CD14-positive monocyte (primary cell): ENCODE results near the gene COLEC11. TPM values are rescaled to one million over a fixed set of nuclear protein-coding genes. Genes with fewer than 3 reads are reported as not detected.
"Not testable (repeated sequence)": the region's sequence is repeated elsewhere in the genome, so short reads cannot be mapped to it uniquely, and the experiment has no call there.

Source experiments
- DNase-seq, 3 donors: peaks; one replicate each; pipeline ENCODE4 v3.0.0-alpha.2; 2011 to 2022
- H2AFZ ChIP-seq: 2 replicates; pipeline ENCODE4 v1.6.0; 2012; ENCODE audit warnings: mild to moderate bottlenecking, low read depth, low read length, inconsistent platforms; ENCODE audit not compliant: insufficient read depth, poor library complexity, severe bottlenecking
- H3K27ac ChIP-seq, 2 donors: 1 replicate in 1 of 2; 2 replicates in 1 of 2; pipeline ENCODE4 v1.5.1; 2012 to 2013; ENCODE audit warnings: low read length in 2 of 2, control low read depth in 1 of 2, inconsistent platforms in 1 of 2, low read depth in 1 of 2, mild to moderate bottlenecking in 1 of 2
- H3K27me3 ChIP-seq, 2 donors: one replicate each; pipeline versions ENCODE4 v1.6.0 to v1.6.1; 2011 to 2013; ENCODE audit warnings: low read length in 2 of 2; ENCODE audit not compliant: control insufficient read depth in 2 of 2, insufficient read depth in 2 of 2
- H3K36me3 ChIP-seq, 2 donors: replicated peaks in 1 of 2; 1 replicate in 1 of 2; 2 replicates in 1 of 2; pipeline versions ENCODE4 v1.5.1 to v1.6.1; 2012 to 2013; ENCODE audit warnings: low read length in 2 of 2, control low read depth in 1 of 2, inconsistent platforms in 1 of 2, mild to moderate bottlenecking in 1 of 2; ENCODE audit not compliant: insufficient read depth in 2 of 2, control insufficient read depth in 1 of 2
- H3K4me1 ChIP-seq, 2 donors: 1 replicate in 1 of 2; 2 replicates in 1 of 2; pipeline versions ENCODE4 v1.5.1 to v1.6.1; 2012 to 2013; ENCODE audit warnings: low read length in 2 of 2, control low read depth in 1 of 2, inconsistent platforms in 1 of 2, mild to moderate bottlenecking in 1 of 2, moderate library complexity in 1 of 2; ENCODE audit not compliant: insufficient read depth in 2 of 2, control insufficient read depth in 1 of 2
- H3K4me2 ChIP-seq: replicated peaks from 2 replicates; pipeline ENCODE3; 2012; ENCODE audit warnings: low read length, moderate library complexity, mild to moderate bottlenecking; ENCODE audit not compliant: poor library complexity, severe bottlenecking; ENCODE audit errors: extremely low read depth
- H3K4me3 ChIP-seq, 3 experiments: fragments of 200-600 bp in 1 of 3; sonication (generic) in 1 of 3; replicated peaks in 1 of 3; 1 replicate in 2 of 3; 2 replicates in 1 of 3; pipeline ENCODE4 v1.5.1; 2011 to 2013; ENCODE audit warnings: low read length in 3 of 3, mild to moderate bottlenecking in 3 of 3, control low read depth in 2 of 3, low read depth in 2 of 3, inconsistent platforms in 1 of 3, moderate library complexity in 1 of 3
- H3K79me2 ChIP-seq: 2 replicates; pipeline ENCODE4 v1.6.0; 2012; ENCODE audit warnings: mild to moderate bottlenecking, control low read depth, inconsistent platforms, low read length, moderate library complexity; ENCODE audit not compliant: insufficient read depth
- H3K9ac ChIP-seq: 2 replicates; pipeline ENCODE4 v1.6.0; 2017; ENCODE audit warnings: low read length, mild to moderate bottlenecking; ENCODE audit not compliant: insufficient read depth, poor library complexity, severe bottlenecking
- H3K9me3 ChIP-seq, 2 donors: replicated peaks in 1 of 2; 1 replicate in 1 of 2; 2 replicates in 1 of 2; pipeline versions ENCODE4 v1.5.1 to v1.6.1; 2012 to 2013; ENCODE audit warnings: low read length in 2 of 2, control low read depth in 1 of 2; ENCODE audit not compliant: control insufficient read depth in 1 of 2, insufficient read depth in 1 of 2
- H4K20me1 ChIP-seq: 2 replicates; pipeline ENCODE4 v1.6.0; 2012; ENCODE audit warnings: mild to moderate bottlenecking, low read length, control low read depth, moderate library complexity; ENCODE audit not compliant: insufficient read depth
- H3K27ac Mint-ChIP-seq, 7 donors: one replicate each; pipeline ENCODE4 v1.8.0; 2020; ENCODE audit warnings: mild to moderate bottlenecking in 7 of 7, mixed read lengths in 7 of 7, moderate library complexity in 6 of 7, inconsistent platforms in 2 of 7
- H3K27me3 Mint-ChIP-seq, 3 donors: one replicate each; pipeline ENCODE4 v1.8.0; 2021 to 2022; ENCODE audit warnings: low read depth in 3 of 3, mild to moderate bottlenecking in 3 of 3, mixed read lengths in 3 of 3, moderate library complexity in 3 of 3, inconsistent platforms in 1 of 3
- H3K36me3 Mint-ChIP-seq, 2 donors: one replicate each; pipeline ENCODE4 v1.8.0; 2020; ENCODE audit warnings: mixed read lengths in 2 of 2, inconsistent platforms in 1 of 2, mild to moderate bottlenecking in 1 of 2
- H3K4me1 Mint-ChIP-seq: one replicate; pipeline ENCODE4 v1.8.0; 2020; ENCODE audit warnings: mild to moderate bottlenecking, mixed read lengths
- H3K4me3 Mint-ChIP-seq, 2 donors: one replicate each; pipeline ENCODE4 v1.8.0; 2020; ENCODE audit warnings: mild to moderate bottlenecking in 2 of 2, mixed read lengths in 2 of 2, moderate library complexity in 1 of 2
- H3K9me3 Mint-ChIP-seq, 7 donors: one replicate each; pipeline ENCODE4 v1.8.0; 2020 to 2022; ENCODE audit warnings: mixed read lengths in 7 of 7, mild to moderate bottlenecking in 6 of 7, moderate library complexity in 6 of 7, inconsistent platforms in 2 of 7
- CTCF ChIP-seq: fragments of 200-600 bp; IDR thresholded peaks from one replicate; pipeline ENCODE4 v1.8.0; 2022; ENCODE audit warnings: antibody characterized with exemption, mild to moderate bottlenecking
- WGBS: methylation state at CpG from one replicate; pipeline ENCODE4 v1.1.5; 2013; ENCODE audit warnings: missing lambda C conversion rate; ENCODE audit not compliant: insufficient coverage; 5-methylcytosine and 5-hydroxymethylcytosine counted together
- intact Hi-C, 2 donors: fragments of 100-400 bp; cut with micrococcal nuclease; formaldehyde crosslinking; loops; one replicate each; pipeline versions ENCODE4 v1.15.0 to v1.15.1; 2023
- polyA plus RNA-seq, 3 donors: library from polyadenylated mRNA; depleted of rRNA in 1 of 3; unstranded in 2 of 3; stranded (reverse) in 1 of 3; fragments of 300-500 nt in 2 of 3; fragments of >200 nt in 1 of 3; fragmentation: Illumina TruSeq in 2 of 3; gene quantifications; 1 replicate in 2 of 3; 2 replicates in 1 of 3; pipeline ENCODE4 v1.2.3, GENCODE V29; 2012 to 2021

COLEC11 gene
- polyA plus RNA-seq, 3 donors = not detected

DNA sequence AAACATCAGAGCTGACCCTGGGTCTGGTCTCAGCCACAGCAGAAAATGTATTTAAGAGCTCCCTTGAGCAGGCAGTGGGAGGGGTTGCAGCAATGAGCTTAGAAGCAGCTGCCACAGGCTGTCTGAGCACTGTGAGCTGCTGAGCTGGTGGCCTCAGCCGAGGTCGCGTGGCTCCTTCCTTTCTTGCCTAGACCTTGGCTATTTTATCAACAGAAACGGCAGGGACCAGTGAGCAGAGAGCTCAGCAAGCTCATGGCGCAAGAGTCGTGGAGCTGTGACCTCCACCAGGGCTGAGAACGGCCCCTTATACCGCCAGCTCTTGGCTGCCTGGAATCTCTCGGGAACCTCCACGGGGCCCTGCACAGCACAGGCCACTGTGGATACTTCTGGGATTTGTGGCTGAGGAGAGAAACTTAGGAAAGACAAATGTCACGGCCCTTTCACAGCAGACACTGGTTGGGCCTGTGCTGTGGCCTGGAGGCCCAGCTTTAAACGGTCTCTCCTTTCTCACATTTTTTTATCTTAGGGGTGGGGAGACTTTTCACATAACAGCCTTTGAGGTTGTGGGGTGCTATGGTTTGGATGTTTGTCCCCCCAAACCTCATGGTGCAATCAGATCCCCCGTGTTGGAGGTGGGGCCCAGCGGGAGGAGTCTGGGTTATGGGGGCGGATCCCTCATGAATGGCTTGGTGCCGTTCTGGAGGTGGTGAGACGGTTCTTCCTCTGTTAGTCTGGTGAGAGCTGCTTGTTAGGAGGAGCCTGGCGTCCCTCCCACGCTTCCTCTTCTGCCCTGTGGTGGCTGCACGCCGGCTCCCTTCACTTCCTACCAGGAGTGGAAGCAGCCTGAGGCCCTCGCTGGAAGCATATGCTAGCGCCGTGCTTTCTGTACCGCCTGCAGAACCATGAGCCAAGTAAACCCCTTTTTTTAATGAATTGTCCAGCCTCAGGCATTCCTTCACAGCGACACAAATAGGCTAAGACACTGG, 64.8 kb downstream of the COLEC11 start:
- no peak overlapping the region for H3K4me3 ChIP-seq
- H3K9ac ChIP-seq = no peak overlapping the region
- H3K4me3 Mint-ChIP-seq = no peak overlapping the region
- H3K27ac Mint-ChIP-seq = no peak overlapping the region
- no peak for TF ChIP-seq CTCF
- peaks cover 3 to 9% (median 5%) of the 10 kb centered on the region in 3 donors for H3K27me3 Mint-ChIP-seq
- H3K79me2 ChIP-seq = no peaks in the 10 kb centered on the region
- H4K20me1 ChIP-seq = no peaks in the 10 kb centered on the region
- intact Hi-C loops = no loop called here
- H2AFZ ChIP-seq = no peak overlapping the region
- peaks cover 0 to 6% (median 0%) of the 10 kb centered on the region in 7 donors for H3K9me3 Mint-ChIP-seq
- no peaks in the 10 kb centered on the region for H3K27me3 ChIP-seq
- H3K4me1 ChIP-seq = no peaks in the 10 kb centered on the region
- H3K9me3 ChIP-seq = no peaks in the 10 kb centered on the region
- DNase-seq = no peak
- H3K4me1 Mint-ChIP-seq = no peaks in the 10 kb centered on the region
- H3K36me3 Mint-ChIP-seq = no peaks in the 10 kb centered on the region
- H3K36me3 ChIP-seq = no peaks in the 10 kb centered on the region
- H3K27ac ChIP-seq = no peak overlapping the region
- no peak overlapping the region for H3K4me2 ChIP-seq
- WGBS = 72% methylated on average over 18 of the region's 26 CpGs

DNA sequence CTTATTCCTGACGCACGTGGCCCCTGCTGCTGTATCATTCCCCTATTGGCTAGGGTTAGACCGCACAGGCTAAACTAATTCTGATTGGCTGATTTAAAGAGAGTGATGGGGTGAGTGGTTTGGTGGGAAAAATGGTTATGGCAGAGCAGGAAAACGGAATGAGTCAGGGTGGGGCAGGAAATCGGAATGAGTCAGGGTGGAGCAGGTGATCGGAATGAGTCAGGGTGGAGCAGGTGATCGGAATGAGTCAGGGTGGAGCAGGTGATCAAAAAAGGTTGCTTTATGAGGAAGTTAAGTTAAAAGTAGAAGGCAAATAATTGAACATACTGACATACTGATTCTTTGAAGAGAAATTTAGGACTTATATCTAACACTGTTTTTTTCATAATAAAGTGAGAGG, 65.7 kb downstream of the COLEC11 start:
- H3K36me3 ChIP-seq, H2AFZ ChIP-seq, H3K9ac ChIP-seq, H3K27me3 Mint-ChIP-seq, H4K20me1 ChIP-seq, H3K4me3 ChIP-seq, H3K36me3 Mint-ChIP-seq, intact Hi-C loops, H3K4me1 ChIP-seq, H3K9me3 Mint-ChIP-seq, H3K79me2 ChIP-seq, H3K27ac ChIP-seq, H3K27me3 ChIP-seq, H3K4me2 ChIP-seq, DNase-seq, H3K4me3 Mint-ChIP-seq, H3K4me1 Mint-ChIP-seq, H3K9me3 ChIP-seq: not testable (repeated sequence)
- 93% methylated on average over 4 of the region's 7 CpGs for WGBS
- H3K27ac Mint-ChIP-seq = peak overlapping the region in 1 of 7 donors; percentile 3
